ENCODE data around the gene AGO3.

The AGO3 gene

GRCh38 chr1:36055706-36056105, 124.8 kb downstream of the AGO3 start:
- no peak for TF ChIP-seq CSRNP3 (CRISPR knock-in tag; IDR thresholded peaks at IDR 0.05)

GRCh38 chr1:36062315-36062714, 131.4 kb downstream of the AGO3 start:
- no peak for ATAC-seq
- TF ChIP-seq ZC3H10 (CRISPR knock-in tag; IDR thresholded peaks at IDR 0.05) = no peak
- TF ChIP-seq GLIS3 (CRISPR knock-in tag; IDR thresholded peaks at IDR 0.05) = no peak
- no peak for TF ChIP-seq PATZ1 (CRISPR knock-in tag; IDR thresholded peaks at IDR 0.05; ENCODE audit: borderline replicate concordance)
- no peak for TF ChIP-seq POU6F1 (CRISPR knock-in tag; IDR thresholded peaks at IDR 0.05; ENCODE audit: borderline replicate concordance, low read depth)
- no peak for TF ChIP-seq BACH2 (CRISPR knock-in tag; IDR thresholded peaks at IDR 0.05; ENCODE audit: borderline replicate concordance)
- TF ChIP-seq ARNTL (CRISPR knock-in tag; IDR thresholded peaks at IDR 0.05; ENCODE audit: borderline replicate concordance, low read depth) = no peak
- no peak for TF ChIP-seq TCF4 (CRISPR knock-in tag; IDR thresholded peaks at IDR 0.05; ENCODE audit: borderline replicate concordance)
- TF ChIP-seq SNAI2 (CRISPR knock-in tag; IDR thresholded peaks at IDR 0.05) = no peak
- TF ChIP-seq OSR1 (CRISPR knock-in tag; IDR thresholded peaks at IDR 0.05) = no peak
- no peak for TF ChIP-seq CSDC2 (CRISPR knock-in tag; IDR thresholded peaks at IDR 0.05)
- no peak for TF ChIP-seq TOX (CRISPR knock-in tag; IDR thresholded peaks at IDR 0.05; ENCODE audit: borderline replicate concordance)
- no peak for TF ChIP-seq ISL1 (CRISPR knock-in tag; IDR thresholded peaks at IDR 0.05)
- TF ChIP-seq ZNF70 (CRISPR knock-in tag; IDR thresholded peaks at IDR 0.05) = no peak
- no peak for TF ChIP-seq ESRRG (CRISPR knock-in tag; IDR thresholded peaks at IDR 0.05)
- TF ChIP-seq ZFP3 (CRISPR knock-in tag; IDR thresholded peaks at IDR 0.05) = no peak
- no peak for TF ChIP-seq CSRNP3 (CRISPR knock-in tag; IDR thresholded peaks at IDR 0.05)
- TF ChIP-seq, protein P1, sequence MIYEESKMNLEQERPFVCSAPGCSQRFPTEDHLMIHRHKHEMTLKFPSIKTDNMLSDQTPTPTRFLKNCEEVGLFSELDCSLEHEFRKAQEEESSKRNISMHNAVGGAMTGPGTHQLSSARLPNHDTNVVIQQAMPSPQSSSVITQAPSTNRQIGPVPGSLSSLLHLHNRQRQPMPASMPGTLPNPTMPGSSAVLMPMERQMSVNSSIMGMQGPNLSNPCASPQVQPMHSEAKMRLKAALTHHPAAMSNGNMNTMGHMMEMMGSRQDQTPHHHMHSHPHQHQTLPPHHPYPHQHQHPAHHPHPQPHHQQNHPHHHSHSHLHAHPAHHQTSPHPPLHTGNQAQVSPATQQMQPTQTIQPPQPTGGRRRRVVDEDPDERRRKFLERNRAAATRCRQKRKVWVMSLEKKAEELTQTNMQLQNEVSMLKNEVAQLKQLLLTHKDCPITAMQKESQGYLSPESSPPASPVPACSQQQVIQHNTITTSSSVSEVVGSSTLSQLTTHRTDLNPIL (CRISPR knock-in tag; IDR thresholded peaks at IDR 0.05; ENCODE audit: low read depth) = no peak
- TF ChIP-seq ZNF565 (CRISPR knock-in tag; conservative IDR thresholded peaks at IDR 0.05; ENCODE audit: low read depth) = no peak

More at GRCh38 chr1:36055706-36056105, 124.8 kb downstream of the AGO3 start:
- ATAC-seq = no peak

GRCh38 chr1:36067871-36068270, 137.0 kb downstream of the AGO3 start:
- ATAC-seq = no peak
- TF ChIP-seq PATZ1 (CRISPR knock-in tag; IDR thresholded peaks at IDR 0.05; ENCODE audit: borderline replicate concordance) = no peak
- no peak for TF ChIP-seq GLIS3 (CRISPR knock-in tag; IDR thresholded peaks at IDR 0.05)

GRCh38 chr1:36068866-36069265, 138.0 kb downstream of the AGO3 start:
- no peak for ATAC-seq
- TF ChIP-seq CSDC2 (CRISPR knock-in tag; IDR thresholded peaks at IDR 0.05) (no peak), RARB (CRISPR knock-in tag; IDR thresholded peaks at IDR 0.05) (no peak), ZC3H10 (CRISPR knock-in tag; IDR thresholded peaks at IDR 0.05) (no peak), SNAI2 (CRISPR knock-in tag; IDR thresholded peaks at IDR 0.05) (no peak), ZNF70 (CRISPR knock-in tag; IDR thresholded peaks at IDR 0.05) (no peak), CSRNP3 (CRISPR knock-in tag; IDR thresholded peaks at IDR 0.05) (no peak)
- TF ChIP-seq, protein P2, sequence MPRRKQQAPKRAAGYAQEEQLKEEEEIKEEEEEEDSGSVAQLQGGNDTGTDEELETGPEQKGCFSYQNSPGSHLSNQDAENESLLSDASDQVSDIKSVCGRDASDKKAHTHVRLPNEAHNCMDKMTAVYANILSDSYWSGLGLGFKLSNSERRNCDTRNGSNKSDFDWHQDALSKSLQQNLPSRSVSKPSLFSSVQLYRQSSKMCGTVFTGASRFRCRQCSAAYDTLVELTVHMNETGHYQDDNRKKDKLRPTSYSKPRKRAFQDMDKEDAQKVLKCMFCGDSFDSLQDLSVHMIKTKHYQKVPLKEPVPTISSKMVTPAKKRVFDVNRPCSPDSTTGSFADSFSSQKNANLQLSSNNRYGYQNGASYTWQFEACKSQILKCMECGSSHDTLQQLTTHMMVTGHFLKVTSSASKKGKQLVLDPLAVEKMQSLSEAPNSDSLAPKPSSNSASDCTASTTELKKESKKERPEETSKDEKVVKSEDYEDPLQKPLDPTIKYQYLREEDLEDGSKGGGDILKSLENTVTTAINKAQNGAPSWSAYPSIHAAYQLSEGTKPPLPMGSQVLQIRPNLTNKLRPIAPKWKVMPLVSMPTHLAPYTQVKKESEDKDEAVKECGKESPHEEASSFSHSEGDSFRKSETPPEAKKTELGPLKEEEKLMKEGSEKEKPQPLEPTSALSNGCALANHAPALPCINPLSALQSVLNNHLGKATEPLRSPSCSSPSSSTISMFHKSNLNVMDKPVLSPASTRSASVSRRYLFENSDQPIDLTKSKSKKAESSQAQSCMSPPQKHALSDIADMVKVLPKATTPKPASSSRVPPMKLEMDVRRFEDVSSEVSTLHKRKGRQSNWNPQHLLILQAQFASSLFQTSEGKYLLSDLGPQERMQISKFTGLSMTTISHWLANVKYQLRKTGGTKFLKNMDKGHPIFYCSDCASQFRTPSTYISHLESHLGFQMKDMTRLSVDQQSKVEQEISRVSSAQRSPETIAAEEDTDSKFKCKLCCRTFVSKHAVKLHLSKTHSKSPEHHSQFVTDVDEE (CRISPR knock-in tag; IDR thresholded peaks at IDR 0.05) = no peak
- TF ChIP-seq, protein P1 (CRISPR knock-in tag; IDR thresholded peaks at IDR 0.05; ENCODE audit: low read depth) = no peak

Data from SK-N-SH treated with all-trans-retinoic acid at 6 μM for 48 hours (cell line).